Hepatocyte (in vitro differentiated cells): ENCODE measurements around the gene TLL2. TPM values are rescaled to one million over a fixed set of nuclear protein-coding genes. Genes with fewer than 3 reads are reported as not detected.

Experiments used
- DNase-seq: peaks from one replicate; pipeline ENCODE4 v3.0.0-alpha.2; 2016; ENCODE audit warnings: low spot score
- H2AFZ ChIP-seq: fragments of 200-600 bp; sonication (generic); 2 replicates; pipeline ENCODE4 v1.6.0; 2016; ENCODE audit warnings: antibody characterized with exemption, mild to moderate bottlenecking
- H3K27ac ChIP-seq: fragments of 200-600 bp; sonication (generic); 2 replicates; pipeline ENCODE4 v1.5.1; 2016; ENCODE audit warnings: mild to moderate bottlenecking
- H3K27me3 ChIP-seq: fragments of 200-600 bp; sonication (generic); 2 replicates; pipeline ENCODE4 v1.6.1; 2016
- H3K36me3 ChIP-seq: fragments of 200-600 bp; sonication (generic); replicated peaks from 2 replicates; pipeline ENCODE4 v1.5.1; 2016; ENCODE audit warnings: low read depth; ENCODE audit not compliant: insufficient read depth
- H3K4me1 ChIP-seq: fragments of 200-600 bp; sonication (generic); 2 replicates; pipeline ENCODE4 v1.5.1; 2016; ENCODE audit warnings: mild to moderate bottlenecking, moderate library complexity; ENCODE audit not compliant: insufficient read depth
- H3K4me2 ChIP-seq: fragments of 200-600 bp; sonication (generic); 2 replicates; pipeline ENCODE4 v1.6.0; 2016
- H3K4me3 ChIP-seq: fragments of 200-600 bp; sonication (generic); 2 replicates; pipeline ENCODE4 v1.5.1; 2016; ENCODE audit warnings: mild to moderate bottlenecking
- H3K79me2 ChIP-seq: fragments of 200-600 bp; sonication (generic); 2 replicates; pipeline ENCODE4 v1.6.0; 2017; ENCODE audit warnings: mild to moderate bottlenecking
- H3K9me2 ChIP-seq: fragments of 200-600 bp; sonication (generic); replicated peaks from 2 replicates; pipeline ENCODE4 v1.6.0; 2017; ENCODE audit warnings: mild to moderate bottlenecking; ENCODE audit not compliant: insufficient read depth
- H3K9me3 ChIP-seq: fragments of 200-600 bp; sonication (generic); 2 replicates; pipeline ENCODE4 v1.5.1; 2016; ENCODE audit warnings: low read depth, mild to moderate bottlenecking
- H4K20me1 ChIP-seq: fragments of 200-600 bp; sonication (generic); 2 replicates; pipeline ENCODE4 v1.6.0; 2016; ENCODE audit warnings: mild to moderate bottlenecking; ENCODE audit not compliant: insufficient read depth, poor library complexity, severe bottlenecking
- CTCF ChIP-seq: fragments of 200-600 bp; sonication (generic); IDR thresholded peaks from 2 replicates; pipeline ENCODE4 v1.5.1; 2016; ENCODE audit warnings: antibody characterized with exemption, mild to moderate bottlenecking; ENCODE audit not compliant: poor library complexity
- EZH2 ChIP-seq: fragments of 200-600 bp; sonication (generic); IDR thresholded peaks from 2 replicates; pipeline ENCODE4 v1.6.1; 2016; ENCODE audit warnings: antibody characterized with exemption, mild to moderate bottlenecking, borderline replicate concordance
- EZH2phosphoT487 ChIP-seq: fragments of 200-600 bp; sonication (generic); IDR thresholded peaks from one replicate; pipeline ENCODE4 v1.6.1; 2018; ENCODE audit warnings: antibody characterized with exemption, mild to moderate bottlenecking, low read depth, moderate library complexity; ENCODE audit not compliant: unreplicated experiment, severe bottlenecking
- WGBS: methylation state at CpG from one replicate; pipeline ENCODE4 v1.1.6; 2016; ENCODE audit warnings: low lambda C conversion rate; ENCODE audit errors: missing lambda C conversion rate; 5-methylcytosine and 5-hydroxymethylcytosine counted together
- polyA plus RNA-seq: library from polyadenylated mRNA; unstranded; fragments of >200 nt; fragmentation: Nextera tagmentation; extraction: Ambion mirVana; gene quantifications from 2 replicates; pipeline ENCODE4 v1.2.1, GENCODE V29; 2016
- total RNA-seq: library from RNA; depleted of rRNA; stranded (reverse); fragments of >200 nt; gene quantifications from 2 replicates; pipeline ENCODE4 v1.2.3, GENCODE V29; 2014

Gene TLL2
- total and polyA plus RNA-seq, 2 experiments from 2014 or later: 0.50 to 0.76 TPM

DNA sequence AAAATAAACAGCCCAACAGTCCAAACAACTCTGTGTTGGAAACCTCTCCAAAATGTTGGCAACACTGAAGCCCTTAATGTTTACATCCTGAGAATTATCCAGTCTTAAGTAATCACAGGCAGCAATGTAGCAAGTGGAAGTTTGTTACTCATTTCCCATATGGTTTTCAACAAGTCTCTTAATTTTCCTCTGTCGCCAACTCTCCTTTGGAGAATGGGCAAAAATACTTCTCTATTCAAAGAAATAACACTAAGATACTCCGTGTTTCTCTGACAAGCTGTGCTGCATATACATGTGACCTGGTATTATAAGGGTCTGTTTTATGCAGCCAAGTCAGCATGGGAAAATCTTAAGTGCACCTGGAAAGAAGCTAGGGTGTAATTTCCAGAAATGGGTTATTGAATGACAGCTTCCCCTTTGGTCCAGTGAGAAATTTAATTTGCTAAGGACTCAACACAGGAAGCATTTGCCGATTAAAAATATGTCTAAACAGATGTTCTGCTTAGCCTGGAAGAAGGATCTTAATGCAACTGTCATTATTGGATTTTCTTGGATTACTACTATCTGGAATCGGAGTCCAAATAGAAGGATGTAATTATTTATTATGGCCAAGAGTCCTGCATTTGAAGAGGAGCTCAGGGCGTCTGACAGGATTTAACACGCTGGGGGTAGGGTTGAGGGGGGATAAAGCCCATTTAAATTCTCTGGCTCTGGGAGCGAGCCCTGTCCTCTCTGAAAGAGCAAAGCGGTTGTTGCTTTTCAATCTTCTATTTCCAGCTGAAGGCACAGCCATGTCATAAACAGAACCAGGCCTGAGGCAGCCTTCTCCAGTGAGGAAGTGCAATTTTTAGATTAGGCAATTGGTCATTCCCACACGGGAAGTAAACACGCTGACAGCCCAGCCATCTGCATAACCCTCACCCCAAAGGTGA is 73.1 kb downstream of the TLL2 start:
- Histone ChIP-seq H3K36me3 (no peaks in the 10 kb centered on the region), H3K27me3 (no peaks in the 10 kb centered on the region), H3K79me2 (no peaks in the 10 kb centered on the region), H3K4me2 (no peak overlapping the region), H3K4me1 (peaks cover 7% of the 10 kb centered on the region), H3K9me2 (no peaks in the 10 kb centered on the region), H3K9me3 (no peaks in the 10 kb centered on the region), H3K27ac (no peak overlapping the region), H4K20me1 (no peaks in the 10 kb centered on the region), H3K4me3 (no peak overlapping the region), H2AFZ (no peak overlapping the region)
- DNase-seq: no peak
- TF ChIP-seq EZH2: no peak
- no peak for TF ChIP-seq EZH2phosphoT487
- no peak for TF ChIP-seq CTCF
- 49% methylated on average over 10 of the region's 10 CpGs for WGBS

DNA sequence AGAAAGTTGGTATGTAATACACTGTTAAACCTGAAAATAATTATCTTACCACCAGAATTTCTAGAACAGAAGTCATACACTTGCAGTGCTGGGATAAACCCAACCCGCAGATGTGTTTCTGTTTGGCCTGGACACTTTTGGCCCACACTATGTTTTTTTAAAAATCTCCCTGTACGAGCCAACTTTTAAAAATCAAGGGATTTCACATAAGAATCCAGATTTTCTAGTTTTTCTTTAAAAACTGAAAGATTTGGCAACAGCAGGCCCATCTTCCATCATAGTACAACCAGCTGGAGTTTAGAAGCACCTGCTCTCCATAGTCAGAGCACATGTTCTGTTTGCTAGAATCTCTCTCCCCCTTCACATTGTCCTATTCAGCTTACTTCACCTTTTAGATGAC is 74.0 kb downstream of the TLL2 start:
- no peak overlapping the region for H3K4me3 ChIP-seq
- peaks cover 7% of the 10 kb centered on the region for H3K4me1 ChIP-seq
- H4K20me1 ChIP-seq: no peaks in the 10 kb centered on the region
- WGBS: 93% methylated on average over 2 of the region's 2 CpGs
- H3K9me2 ChIP-seq: no peaks in the 10 kb centered on the region
- no peak overlapping the region for H3K4me2 ChIP-seq
- H2AFZ ChIP-seq: no peak overlapping the region
- H3K36me3 ChIP-seq: no peaks in the 10 kb centered on the region
- no peak for DNase-seq
- H3K27me3 ChIP-seq: no peaks in the 10 kb centered on the region
- TF ChIP-seq CTCF: no peak
- no peak for TF ChIP-seq EZH2
- no peak for TF ChIP-seq EZH2phosphoT487
- no peaks in the 10 kb centered on the region for H3K79me2 ChIP-seq
- H3K9me3 ChIP-seq: no peaks in the 10 kb centered on the region
- H3K27ac ChIP-seq: no peak overlapping the region

- H3K27me3 ChIP-seq: no peaks in the 10 kb centered on the region
- TF ChIP-seq EZH2 (no peak), EZH2phosphoT487 (no peak), CTCF (no peak)
- no peaks in the 10 kb centered on the region for H3K9me2 ChIP-seq
- H3K27ac ChIP-seq: no peak overlapping the region
- no peak overlapping the region for H3K4me2 ChIP-seq
- no peak overlapping the region for H3K4me3 ChIP-seq
- no peaks in the 10 kb centered on the region for H3K9me3 ChIP-seq
- no peak overlapping the region for H2AFZ ChIP-seq
- no peaks in the 10 kb centered on the region for H3K36me3 ChIP-seq
- H3K79me2 ChIP-seq: no peaks in the 10 kb centered on the region
- H4K20me1 ChIP-seq: no peaks in the 10 kb centered on the region
- DNase-seq: no peak
- H3K4me1 ChIP-seq: peaks cover 4% of the 10 kb centered on the region
These were observed 77.7 kb downstream of the TLL2 start for GRCh38 chr10:96436035-96436434.
